ENCODE measurements around the gene FBXL7.

Gene FBXL7

DNA sequence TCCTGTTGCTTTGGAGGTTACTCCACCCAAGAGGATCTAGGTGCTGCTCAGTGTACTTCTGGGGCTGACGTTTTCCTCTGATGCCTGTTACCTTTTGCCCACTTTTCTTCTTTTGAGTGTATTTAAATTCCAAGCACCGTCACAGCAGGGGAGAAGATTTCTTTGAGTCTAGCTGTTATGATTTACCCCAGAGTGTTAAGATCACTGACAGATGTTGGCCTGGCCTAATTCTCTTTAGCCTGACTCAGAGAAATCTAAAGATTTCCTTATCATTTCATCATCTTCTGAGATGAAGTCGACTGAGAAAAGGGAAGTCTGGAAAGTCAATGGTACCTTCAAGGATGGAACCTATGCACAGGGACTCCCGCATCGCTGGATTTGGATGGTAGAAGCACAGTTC is 191.5 kb downstream of the FBXL7 start:
- H3K9me2 ChIP-seq (ENCODE audit: low read depth, low read length): no peaks in the 10 kb centered on the region
- TF ChIP-seq CTCF (IDR thresholded peaks at IDR 0.05; ENCODE audit: low read length) (no peak), EZH2 (IDR thresholded peaks at IDR 0.05; ENCODE audit: borderline replicate concordance, low read length) (no peak)
- H3K27ac ChIP-seq (ENCODE audit: low read depth, low read length, poor library complexity, severe bottlenecking): no peak overlapping the region
- no peaks in the 10 kb centered on the region for H3K36me3 ChIP-seq (ENCODE audit: insufficient read depth, low read length)
- no peaks in the 10 kb centered on the region for H4K20me1 ChIP-seq (ENCODE audit: insufficient read depth, low read length)
- H3K79me2 ChIP-seq (ENCODE audit: insufficient read depth, low read length): no peaks in the 10 kb centered on the region
- no peak overlapping the region for H3K4me3 ChIP-seq (ENCODE audit: low read depth, low read length, poor library complexity, severe bottlenecking)
- H3F3A ChIP-seq (ENCODE audit: insufficient read depth, low read length): no peaks in the 10 kb centered on the region
- no peaks in the 10 kb centered on the region for H3K4me1 ChIP-seq (ENCODE audit: insufficient read depth, low read length, severe bottlenecking)
- no peaks in the 10 kb centered on the region for H3K27me3 ChIP-seq (ENCODE audit: insufficient read depth, low read length)
- H3K9me3 ChIP-seq (ENCODE audit: low read length): no peaks in the 10 kb centered on the region
- H2AFZ ChIP-seq (ENCODE audit: low read length): no peak overlapping the region
- H3K9ac ChIP-seq (ENCODE audit: low read length): no peak overlapping the region
- H3K4me2 ChIP-seq (ENCODE audit: low read length): no peak overlapping the region

DNA sequence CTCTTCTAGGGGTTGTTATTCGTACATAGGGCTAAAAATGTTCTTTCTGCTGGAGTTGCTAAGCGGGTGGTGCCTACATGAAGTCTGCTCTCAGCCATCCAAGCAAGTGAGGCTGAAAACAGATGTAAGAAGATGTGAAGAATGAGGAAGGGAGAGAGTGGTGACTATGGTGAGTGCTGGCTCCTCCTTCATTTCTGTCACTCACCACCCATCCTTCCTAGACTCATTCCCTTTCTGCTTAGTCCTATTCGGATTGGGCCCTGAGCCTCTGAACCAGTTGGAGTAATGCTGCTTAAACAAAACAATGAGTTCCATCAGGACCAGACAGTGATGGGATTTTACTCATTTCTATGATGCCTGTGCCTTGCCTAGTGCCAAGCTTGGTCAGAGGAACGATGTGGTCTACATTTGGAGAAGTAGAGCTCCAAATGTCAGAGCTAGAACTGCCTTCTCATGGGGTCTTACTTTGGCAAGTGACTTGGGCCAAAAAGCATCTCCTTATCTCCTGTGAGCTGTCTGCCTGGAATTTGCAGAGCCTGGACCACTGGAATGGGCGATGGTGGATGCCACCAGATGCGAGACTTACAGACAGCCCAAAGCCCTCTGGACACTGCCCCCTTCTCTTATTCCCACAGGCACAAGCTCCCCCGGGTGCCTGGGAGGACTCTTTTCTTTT is 192.9 kb downstream of the FBXL7 start:
- H3K4me1 ChIP-seq (ENCODE audit: insufficient read depth, low read length, severe bottlenecking): no peaks in the 10 kb centered on the region
- H3K9ac ChIP-seq (ENCODE audit: low read length): no peak overlapping the region
- no peaks in the 10 kb centered on the region for H4K20me1 ChIP-seq (ENCODE audit: insufficient read depth, low read length)
- no peaks in the 10 kb centered on the region for H3K79me2 ChIP-seq (ENCODE audit: insufficient read depth, low read length)
- H3K4me3 ChIP-seq (ENCODE audit: low read depth, low read length, poor library complexity, severe bottlenecking): no peak overlapping the region
- no peaks in the 10 kb centered on the region for H3K9me3 ChIP-seq (ENCODE audit: low read length)
- TF ChIP-seq CTCF (IDR thresholded peaks at IDR 0.05; ENCODE audit: low read length) (no peak), EZH2 (IDR thresholded peaks at IDR 0.05; ENCODE audit: borderline replicate concordance, low read length) (no peak)
- no peak overlapping the region for H3K27ac ChIP-seq (ENCODE audit: low read depth, low read length, poor library complexity, severe bottlenecking)
- no peaks in the 10 kb centered on the region for H3K27me3 ChIP-seq (ENCODE audit: insufficient read depth, low read length)
- H3K9me2 ChIP-seq (ENCODE audit: low read depth, low read length): no peaks in the 10 kb centered on the region
- H2AFZ ChIP-seq (ENCODE audit: low read length): no peak overlapping the region
- no peaks in the 10 kb centered on the region for H3K36me3 ChIP-seq (ENCODE audit: insufficient read depth, low read length)
- no peaks in the 10 kb centered on the region for H3F3A ChIP-seq (ENCODE audit: insufficient read depth, low read length)
- no peak overlapping the region for H3K4me2 ChIP-seq (ENCODE audit: low read length)

DNA sequence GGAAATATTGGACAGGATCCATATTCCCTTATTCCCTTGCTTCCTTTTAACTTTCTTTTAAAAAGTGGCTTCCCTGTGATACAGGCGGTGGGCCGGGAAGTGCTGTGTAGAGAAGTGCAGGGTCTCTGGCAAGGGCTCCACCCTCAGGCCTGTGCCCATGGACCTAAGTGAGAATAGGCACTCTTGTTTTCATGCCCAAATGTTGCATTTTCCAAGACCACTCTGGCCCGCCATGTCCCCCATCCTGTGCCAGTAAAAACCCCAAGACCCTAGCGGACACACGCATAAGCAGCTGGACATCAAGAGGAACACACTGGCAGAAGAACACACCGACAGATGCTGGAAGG is 193.4 kb downstream of the FBXL7 start:
- no peak overlapping the region for H3K9ac ChIP-seq (ENCODE audit: low read length)
- TF ChIP-seq CTCF (IDR thresholded peaks at IDR 0.05; ENCODE audit: low read length) (no peak), EZH2 (IDR thresholded peaks at IDR 0.05; ENCODE audit: borderline replicate concordance, low read length) (no peak)

More for the DNA sequence above, 193.4 kb downstream of the FBXL7 start:
- Histone ChIP-seq H3K9me2 (ENCODE audit: low read depth, low read length) (no peaks in the 10 kb centered on the region), H3K79me2 (ENCODE audit: insufficient read depth, low read length) (no peaks in the 10 kb centered on the region), H3F3A (ENCODE audit: insufficient read depth, low read length) (no peaks in the 10 kb centered on the region), H3K27me3 (ENCODE audit: insufficient read depth, low read length) (no peaks in the 10 kb centered on the region), H3K4me3 (ENCODE audit: low read depth, low read length, poor library complexity, severe bottlenecking) (no peak overlapping the region), H3K4me2 (ENCODE audit: low read length) (no peak overlapping the region), H3K27ac (ENCODE audit: low read depth, low read length, poor library complexity, severe bottlenecking) (no peak overlapping the region), H3K4me1 (ENCODE audit: insufficient read depth, low read length, severe bottlenecking) (no peaks in the 10 kb centered on the region), H3K9me3 (ENCODE audit: low read length) (no peaks in the 10 kb centered on the region), H4K20me1 (ENCODE audit: insufficient read depth, low read length) (no peaks in the 10 kb centered on the region), H3K36me3 (ENCODE audit: insufficient read depth, low read length) (no peaks in the 10 kb centered on the region), H2AFZ (ENCODE audit: low read length) (no peak overlapping the region)
